Parathyroid adenoma (tissue), 2 donors: Measurements from ENCODE around the gene DHCR7.

Experiments
- H2AFZ ChIP-seq: fragments of 300-600 bp; sonication (generic); one replicate; pipeline ENCODE4 v1.7.0; 2017; ENCODE audit warnings: antibody characterized with exemption, mild to moderate bottlenecking
- H3K27ac ChIP-seq: fragments of 300-600 bp; sonication (generic); one replicate; pipeline ENCODE4 v1.7.0; 2017
- H3K27me3 ChIP-seq: fragments of 300-600 bp; sonication (generic); one replicate; pipeline ENCODE4 v1.7.0; 2017; ENCODE audit warnings: low read length; ENCODE audit not compliant: control insufficient read depth, insufficient read depth
- H3K36me3 ChIP-seq: fragments of 300-600 bp; sonication (generic); one replicate; pipeline ENCODE4 v1.7.0; 2017; ENCODE audit warnings: low read length; ENCODE audit not compliant: control insufficient read depth, insufficient read depth
- H3K4me1 ChIP-seq: fragments of 300-600 bp; sonication (generic); one replicate; pipeline ENCODE4 v1.7.0; 2017; ENCODE audit warnings: control low read depth
- H3K4me2 ChIP-seq: fragments of 300-600 bp; sonication (generic); one replicate; pipeline ENCODE4 v1.7.0; 2017; ENCODE audit warnings: low read length
- H3K4me3 ChIP-seq: fragments of 300-600 bp; sonication (generic); one replicate; pipeline ENCODE4 v1.7.0; 2017; ENCODE audit warnings: low read depth, low read length
- H3K79me2 ChIP-seq: fragments of 300-600 bp; sonication (generic); one replicate; pipeline ENCODE4 v1.7.0; 2017; ENCODE audit warnings: control low read depth
- H3K9ac ChIP-seq: fragments of 300-600 bp; sonication (generic); one replicate; pipeline ENCODE4 v1.7.0; 2017; ENCODE audit warnings: mild to moderate bottlenecking
- H3K9me3 ChIP-seq: fragments of 300-600 bp; sonication (generic); one replicate; pipeline ENCODE4 v1.7.0; 2017; ENCODE audit warnings: low read length; ENCODE audit not compliant: control insufficient read depth
- CTCF ChIP-seq: fragments of 300-600 bp; sonication (generic); IDR thresholded peaks from one replicate; pipeline ENCODE4 v1.7.0; 2017; ENCODE audit warnings: antibody characterized with exemption, mild to moderate bottlenecking
- donor health status: primary hyperparathyroidism.

DHCR7 gene

DNA sequence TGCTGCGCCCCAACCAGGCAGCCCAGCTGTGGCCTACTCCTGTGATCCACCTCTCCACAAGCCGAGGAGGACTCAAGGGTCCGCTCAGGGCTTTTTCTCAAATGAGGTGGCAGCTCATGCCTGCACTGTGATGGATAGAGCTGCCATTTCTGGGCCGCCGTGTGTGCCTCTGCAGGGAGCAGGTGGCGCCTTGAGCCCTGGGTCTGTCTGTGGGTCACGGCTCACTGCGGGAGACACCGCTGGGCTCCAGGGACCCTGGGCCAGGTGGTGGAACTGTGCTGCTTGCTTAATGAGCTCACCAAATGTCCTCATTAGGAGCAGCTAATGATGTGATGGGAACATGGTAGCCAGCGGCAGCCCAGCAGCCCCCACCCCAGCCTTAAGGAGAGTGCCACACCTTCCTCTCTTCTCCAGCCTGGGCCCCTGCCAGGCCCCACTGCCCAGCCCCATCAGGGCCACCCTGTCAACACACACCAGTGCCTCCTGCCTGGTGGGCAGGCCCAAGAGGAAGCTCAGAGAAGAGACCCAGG is 50.8 kb downstream of the DHCR7 start:
- Histone ChIP-seq H3K4me2 (no peak overlapping the region), H3K27ac (no peak overlapping the region), H3K4me3 (no peak overlapping the region), H3K4me1 (no peaks in the 10 kb centered on the region), H3K36me3 (no peaks in the 10 kb centered on the region), H3K27me3 (no peaks in the 10 kb centered on the region), H3K9me3 (no peaks in the 10 kb centered on the region), H2AFZ (no peak overlapping the region), H3K9ac (no peak overlapping the region), H3K79me2 (no peaks in the 10 kb centered on the region)
- no peak for TF ChIP-seq CTCF

- Histone ChIP-seq H3K4me2 (no peak overlapping the region), H3K4me3 (no peak overlapping the region), H3K36me3 (no peaks in the 10 kb centered on the region), H2AFZ (no peak overlapping the region), H3K27me3 (no peaks in the 10 kb centered on the region), H3K4me1 (no peaks in the 10 kb centered on the region), H3K9ac (no peak overlapping the region), H3K9me3 (no peaks in the 10 kb centered on the region), H3K79me2 (no peaks in the 10 kb centered on the region), H3K27ac (no peak overlapping the region)
- no peak for TF ChIP-seq CTCF
Measured at GRCh38 chr11:71396548-71397123, 51.6 kb downstream of the DHCR7 start.

DNA sequence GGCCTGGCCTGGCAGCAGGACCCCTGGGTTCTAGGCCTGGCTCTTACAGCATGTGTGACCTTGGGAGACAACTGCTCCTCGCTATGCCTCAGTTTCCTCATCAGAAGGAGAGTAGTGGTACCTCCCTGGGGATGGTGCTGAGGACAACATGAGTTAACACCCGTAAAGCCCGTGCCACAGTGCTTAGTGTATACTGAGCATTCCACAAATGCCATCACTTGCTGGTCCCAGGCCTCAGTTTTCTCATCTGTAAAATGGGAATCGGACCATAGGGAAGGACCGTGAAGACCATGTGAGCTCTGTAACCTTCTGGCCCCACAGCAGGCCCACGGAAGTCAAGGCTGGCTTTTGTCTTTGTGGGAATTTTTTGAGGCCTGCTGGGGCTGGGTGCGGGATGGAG is 52.4 kb downstream of the DHCR7 start:
- Histone ChIP-seq H3K27me3 (no peaks in the 10 kb centered on the region), H3K36me3 (no peaks in the 10 kb centered on the region), H3K9me3 (no peaks in the 10 kb centered on the region), H2AFZ (no peak overlapping the region), H3K4me2 (no peak overlapping the region), H3K9ac (no peak overlapping the region), H3K4me1 (no peaks in the 10 kb centered on the region), H3K4me3 (no peak overlapping the region), H3K79me2 (no peaks in the 10 kb centered on the region), H3K27ac (no peak overlapping the region)
- no peak for TF ChIP-seq CTCF

- Histone ChIP-seq H3K9me3 (no peaks in the 10 kb centered on the region), H3K9ac (no peak overlapping the region), H3K4me1 (no peaks in the 10 kb centered on the region), H2AFZ (no peak overlapping the region), H3K27me3 (no peaks in the 10 kb centered on the region), H3K27ac (no peak overlapping the region), H3K36me3 (no peaks in the 10 kb centered on the region), H3K4me2 (no peak overlapping the region), H3K4me3 (no peak overlapping the region), H3K79me2 (no peaks in the 10 kb centered on the region)
- no peak for TF ChIP-seq CTCF
Measured at GRCh38 chr11:71395263-71395560, 53.0 kb downstream of the DHCR7 start.

GRCh38 chr11:71393283-71393682 is 54.9 kb downstream of the DHCR7 start:
- no peak for TF ChIP-seq CTCF
- Histone ChIP-seq H3K4me2 (no peak overlapping the region), H3K9me3 (no peaks in the 10 kb centered on the region), H2AFZ (no peak overlapping the region), H3K4me1 (no peaks in the 10 kb centered on the region), H3K9ac (no peak overlapping the region), H3K27ac (no peak overlapping the region), H3K79me2 (no peaks in the 10 kb centered on the region), H3K36me3 (no peaks in the 10 kb centered on the region), H3K4me3 (no peak overlapping the region), H3K27me3 (no peaks in the 10 kb centered on the region)
